OCI-LY3 (cell line): ENCODE measurements around the gene TMEM161B.

Experiments
- EZH2phosphoT487 ChIP-seq: fragments of 200-600 bp; shearing (Covaris generic); IDR thresholded peaks from 2 replicates; pipeline ENCODE4 v1.6.1; 2018; ENCODE audit warnings: antibody characterized with exemption, mixed run types, low read depth
- TF ChIP-seq, protein P1 (sequence below): fragments of 200-600, 300-600 bp; sonication (generic); IDR thresholded peaks from 2 replicates; pipeline ENCODE4 v1.5.1; 2014; ENCODE audit warnings: antibody characterized with exemption, low read length, low read depth

DNA sequence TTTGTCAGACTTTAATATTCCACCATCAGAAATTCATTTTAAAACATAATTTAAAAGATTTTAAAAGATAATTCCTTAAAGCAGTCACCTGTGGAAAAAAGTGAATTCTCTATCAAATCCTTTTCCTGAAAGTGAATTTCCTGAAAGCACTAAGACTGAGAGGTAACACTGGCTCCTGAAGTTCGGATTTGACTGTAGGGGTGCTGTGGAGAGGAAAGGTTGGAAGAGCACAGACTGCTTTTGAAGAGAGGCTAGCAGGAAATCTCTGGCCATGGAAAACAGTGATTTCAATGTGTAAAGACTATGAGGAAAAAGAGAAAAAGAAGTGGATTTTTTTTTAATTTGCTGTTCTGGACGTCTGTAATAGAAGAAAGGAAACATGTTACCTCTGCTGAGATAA, 35.7 kb upstream of the TMEM161B start:
- TF ChIP-seq, protein P1, sequence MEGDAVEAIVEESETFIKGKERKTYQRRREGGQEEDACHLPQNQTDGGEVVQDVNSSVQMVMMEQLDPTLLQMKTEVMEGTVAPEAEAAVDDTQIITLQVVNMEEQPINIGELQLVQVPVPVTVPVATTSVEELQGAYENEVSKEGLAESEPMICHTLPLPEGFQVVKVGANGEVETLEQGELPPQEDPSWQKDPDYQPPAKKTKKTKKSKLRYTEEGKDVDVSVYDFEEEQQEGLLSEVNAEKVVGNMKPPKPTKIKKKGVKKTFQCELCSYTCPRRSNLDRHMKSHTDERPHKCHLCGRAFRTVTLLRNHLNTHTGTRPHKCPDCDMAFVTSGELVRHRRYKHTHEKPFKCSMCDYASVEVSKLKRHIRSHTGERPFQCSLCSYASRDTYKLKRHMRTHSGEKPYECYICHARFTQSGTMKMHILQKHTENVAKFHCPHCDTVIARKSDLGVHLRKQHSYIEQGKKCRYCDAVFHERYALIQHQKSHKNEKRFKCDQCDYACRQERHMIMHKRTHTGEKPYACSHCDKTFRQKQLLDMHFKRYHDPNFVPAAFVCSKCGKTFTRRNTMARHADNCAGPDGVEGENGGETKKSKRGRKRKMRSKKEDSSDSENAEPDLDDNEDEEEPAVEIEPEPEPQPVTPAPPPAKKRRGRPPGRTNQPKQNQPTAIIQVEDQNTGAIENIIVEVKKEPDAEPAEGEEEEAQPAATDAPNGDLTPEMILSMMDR: no peak
- TF ChIP-seq EZH2phosphoT487: no peak
